ENCODE data around the gene FAM107B. TPM values are rescaled to one million over a fixed set of nuclear protein-coding genes. Genes with fewer than 3 reads are reported as not detected.

FAM107B gene
- total and polyA plus RNA-seq, 10 of the 15 experiments (the other 5 are each of a cell fraction or from before 2014, with no cell fraction given) = 22.9 to 162 (median 86.6) TPM

GRCh38 chr10:14652816-14653215 is 121.9 kb downstream of the FAM107B start (continued):
- TF ChIP-seq RAD51 (IDR thresholded peaks at IDR 0.05) (no peak), RUNX3 (IDR thresholded peaks at IDR 0.05; ENCODE audit: low read length) (no peak)

- intact Hi-C loops (cut with micrococcal nuclease; ENCODE audit: unreplicated experiment) = no loop called here
- no peak overlapping the region for H2AFZ ChIP-seq (ENCODE audit: control insufficient read depth, low read depth, low read length)
- no peaks in the 10 kb centered on the region; a peak in 1 of 4 replicates for H3K27me3 ChIP-seq (replicated peaks in 1 of 2; ENCODE audit: control insufficient read depth in 2 of 2, insufficient read depth in 2 of 2, low read length in 1 of 2)
- H4K20me1 ChIP-seq (ENCODE audit: control insufficient read depth, insufficient read depth) = no peaks in the 10 kb centered on the region
- in situ Hi-C loops (cut with MboI) = no loop called here
- H3K9me3 ChIP-seq (replicated peaks; ENCODE audit: control insufficient read depth, insufficient read depth, low read length) = no peaks in the 10 kb centered on the region; the same call in 2 of the 3 replicates
- BruUV-seq (replicated peaks) = no TSS peak
- H3K27ac ChIP-seq (ENCODE audit: control insufficient read depth, insufficient read depth) = no peak overlapping the region
- peaks cover 34% of the 10 kb centered on the region for H3K4me1 ChIP-seq (ENCODE audit: control insufficient read depth, insufficient read depth, low read length)
- 100% methylated on average over 3 of the region's 3 CpGs for WGBS (ENCODE audit: insufficient coverage, insufficient replicate concordance, low lambda C conversion rate, missing lambda C conversion rate)
- ATAC-seq (no peak), DNase-seq (ENCODE audit: low read depth, low spot score) (no peak), FAIRE-seq (no peak)
- TF ChIP-seq WRNIP1 (IDR thresholded peaks at IDR 0.05; ENCODE audit: borderline replicate concordance, low read depth, low read length) (no peak), EGR1 (IDR thresholded peaks at IDR 0.05; ENCODE audit: borderline replicate concordance in 1 of 2, low read depth in 2 of 2, low read length in 2 of 2) (no peak), SREBF2 (IDR thresholded peaks at IDR 0.05; ENCODE audit: low read length) (no peak), CREM (IDR thresholded peaks at IDR 0.05; ENCODE audit: low read depth) (no peak), MAX (IDR thresholded peaks at IDR 0.05; ENCODE audit: low read depth, low read length) (no peak), JUNB (IDR thresholded peaks at IDR 0.05) (no peak), BHLHE40 (IDR thresholded peaks at IDR 0.05; ENCODE audit: borderline replicate concordance in 1 of 2, low read depth in 2 of 2, low read length in 1 of 2) (no peak), POLR2AphosphoS5 (IDR thresholded peaks at IDR 0.05; ENCODE audit: low read length) (no peak), EZH2 (IDR thresholded peaks at IDR 0.05; ENCODE audit: borderline replicate concordance, control insufficient read depth, low read depth, low read length) (no peak)
- ChIA-PET POLR2A (no interaction called here), SMC1A (ENCODE audit: uncharacterized antibody, unreplicated experiment) (interaction anchor here (0.7 to 1.5 kb wide), 4 partner anchors 15 to 88 kb away, joined by 3 to 6 read pairs (median 4); no protein-coding TSS in a partner anchor), CTCF (interaction anchor here (1.0 to 1.2 kb wide), 2 partner anchors 170 to 456 kb away, joined by 3 read pairs; no protein-coding TSS in a partner anchor), RAD21 (ENCODE audit: unreplicated experiment) (interaction anchor here (0.7 to 2.0 kb wide), 3 partner anchors 63 to 647 kb away, joined by 3 to 7 read pairs (median 6); no protein-coding TSS in a partner anchor)
- no peaks in the 10 kb centered on the region for H3K36me3 ChIP-seq (ENCODE audit: control insufficient read depth in 2 of 2, insufficient read depth in 2 of 2, low read length in 1 of 2)
- H3K79me2 ChIP-seq (ENCODE audit: control insufficient read depth, insufficient read depth, low read length) = no peaks in the 10 kb centered on the region
- no peak overlapping the region for H3K4me2 ChIP-seq (ENCODE audit: control insufficient read depth, insufficient read depth)
- H3K4me3 ChIP-seq = no peak overlapping the region
- no peak overlapping the region for H3K9ac ChIP-seq (ENCODE audit: control insufficient read depth, insufficient read depth, low read length)
Observed at GRCh38 chr10:14652067-14652466, 122.6 kb downstream of the FAM107B start.

All from GM12878 (cell line).